ENCODE measurements around the gene EEF1A2. TPM values are rescaled to one million over a fixed set of nuclear protein-coding genes. Genes with fewer than 3 reads are reported as not detected.
"Not testable (repeated sequence)": the region's sequence is repeated elsewhere in the genome, so short reads cannot be mapped to it uniquely, and the experiment has no call there.

The EEF1A2 gene
- total RNA-seq, 1 donor from 2014 or later = 55.3 TPM

GRCh38 chr20:63518351-63518861 lies 19.5 kb upstream of the EEF1A2 start:
- Mint-ChIP-seq H3K4me1 (ENCODE audit: low read depth, unreplicated experiment) (peaks cover 5% of the 10 kb centered on the region), H3K4me3 (ENCODE audit: unreplicated experiment) (peak overlapping the region; percentile 87), H3K27ac (ENCODE audit: unreplicated experiment) (no peak overlapping the region), H3K36me3 (ENCODE audit: unreplicated experiment) (peaks cover 2% of the 10 kb centered on the region), H3K9me3 (ENCODE audit: unreplicated experiment) (peaks cover 3% of the 10 kb centered on the region), H3K27me3 (ENCODE audit: unreplicated experiment) (peaks cover 10% of the 10 kb centered on the region)
- peak; percentile 21 for DNase-seq
- no peak for TF ChIP-seq CTCF (IDR thresholded peaks at IDR 0.05; ENCODE audit: partially characterized antibody, unreplicated experiment)

- peaks cover 5% of the 10 kb centered on the region for H3K4me1 Mint-ChIP-seq (ENCODE audit: low read depth, unreplicated experiment)
- H3K4me3 Mint-ChIP-seq (ENCODE audit: unreplicated experiment) = peak overlapping the region; percentile 67
- H3K27ac Mint-ChIP-seq (ENCODE audit: unreplicated experiment) = no peak overlapping the region
- H3K27me3 Mint-ChIP-seq (ENCODE audit: unreplicated experiment) = peaks cover 8% of the 10 kb centered on the region
- peaks cover 3% of the 10 kb centered on the region for H3K9me3 Mint-ChIP-seq (ENCODE audit: unreplicated experiment)
- peaks cover 5% of the 10 kb centered on the region for H3K36me3 Mint-ChIP-seq (ENCODE audit: unreplicated experiment)
- DNase-seq = no peak
- TF ChIP-seq CTCF (IDR thresholded peaks at IDR 0.05; ENCODE audit: partially characterized antibody, unreplicated experiment) = no peak
Measured at GRCh38 chr20:63517376-63518309, 18.8 kb upstream of the EEF1A2 start.

GRCh38 chr20:63514520-63514919 lies 15.6 kb upstream of the EEF1A2 start:
- not testable (repeated sequence) for H3K9me3 Mint-ChIP-seq (ENCODE audit: unreplicated experiment); H3K4me3 Mint-ChIP-seq (ENCODE audit: unreplicated experiment); H3K36me3 Mint-ChIP-seq (ENCODE audit: unreplicated experiment); H3K4me1 Mint-ChIP-seq (ENCODE audit: low read depth, unreplicated experiment); H3K27me3 Mint-ChIP-seq (ENCODE audit: unreplicated experiment); DNase-seq; H3K27ac Mint-ChIP-seq (ENCODE audit: unreplicated experiment)

- H3K27me3 Mint-ChIP-seq (ENCODE audit: unreplicated experiment) = peaks cover 3% of the 10 kb centered on the region
- H3K27ac Mint-ChIP-seq (ENCODE audit: unreplicated experiment) = no peak overlapping the region
- DNase-seq = no peak
- H3K9me3 Mint-ChIP-seq (ENCODE audit: unreplicated experiment) = peaks cover 2% of the 10 kb centered on the region
- H3K4me1 Mint-ChIP-seq (ENCODE audit: low read depth, unreplicated experiment) = peaks cover 3% of the 10 kb centered on the region
- H3K36me3 Mint-ChIP-seq (ENCODE audit: unreplicated experiment) = peaks cover 12% of the 10 kb centered on the region
- TF ChIP-seq CTCF (IDR thresholded peaks at IDR 0.05; ENCODE audit: partially characterized antibody, unreplicated experiment) = no peak
- H3K4me3 Mint-ChIP-seq (ENCODE audit: unreplicated experiment) = no peak overlapping the region
Measured at GRCh38 chr20:63513207-63513606, 14.3 kb upstream of the EEF1A2 start.

- TF ChIP-seq CTCF (IDR thresholded peaks at IDR 0.05; ENCODE audit: partially characterized antibody, unreplicated experiment) = no peak
- H3K36me3 Mint-ChIP-seq (ENCODE audit: unreplicated experiment) = peaks cover 24% of the 10 kb centered on the region
- H3K27ac Mint-ChIP-seq (ENCODE audit: unreplicated experiment) = no peak overlapping the region
- H3K9me3 Mint-ChIP-seq (ENCODE audit: unreplicated experiment) = peaks cover 12% of the 10 kb centered on the region
- no peak overlapping the region for H3K4me3 Mint-ChIP-seq (ENCODE audit: unreplicated experiment)
- no peaks in the 10 kb centered on the region for H3K4me1 Mint-ChIP-seq (ENCODE audit: low read depth, unreplicated experiment)
- DNase-seq = no peak
- H3K27me3 Mint-ChIP-seq (ENCODE audit: unreplicated experiment) = peaks cover 2% of the 10 kb centered on the region
Measured at GRCh38 chr20:63509088-63509564, 10.2 kb upstream of the EEF1A2 start.

Data from glutamatergic neuron (in vitro differentiated cells).